Calu3 (cell line): Measurements from ENCODE around the gene ADAM19. TPM values are rescaled to one million over a fixed set of nuclear protein-coding genes. Genes with fewer than 3 reads are reported as not detected.

ENCODE experiments used
- BruUV-seq: library from RNA; stranded (reverse); fragments of 400-500 nt; replicated peaks from 2 replicates; lab custom pipeline; 2021; lab: Mats Ljungman, UMichigan
- CTCF ChIA-PET: fragments of 300-600 bp; sonication (Branson Sonifier 250); formaldehyde crosslinking; loops from one replicate; lab custom pipeline; 2022; ENCODE audit warnings: antibody characterized with exemption; lab: Charles Lee
- DNase-seq: peaks from one replicate; pipeline ENCODE4 v3.0.0; 2022
- H3K27ac Mint-ChIP-seq: one replicate; pipeline ENCODE4 v1.8.0; 2022; ENCODE audit warnings: mixed read lengths; ENCODE audit not compliant: unreplicated experiment
- H3K27me3 Mint-ChIP-seq: one replicate; pipeline ENCODE4 v1.8.0; 2022; ENCODE audit warnings: mixed read lengths; ENCODE audit not compliant: unreplicated experiment
- H3K36me3 Mint-ChIP-seq: one replicate; pipeline ENCODE4 v1.8.0; 2022; ENCODE audit warnings: mild to moderate bottlenecking, moderate library complexity, mixed read lengths; ENCODE audit not compliant: insufficient read depth, unreplicated experiment
- H3K4me1 Mint-ChIP-seq: one replicate; pipeline ENCODE4 v1.8.0; 2022; ENCODE audit warnings: mild to moderate bottlenecking, low read depth, mixed read lengths; ENCODE audit not compliant: unreplicated experiment
- H3K4me3 Mint-ChIP-seq: one replicate; pipeline ENCODE4 v1.8.0; 2022; ENCODE audit warnings: mild to moderate bottlenecking, low read depth, moderate library complexity, mixed read lengths; ENCODE audit not compliant: unreplicated experiment
- H3K9me3 Mint-ChIP-seq: one replicate; pipeline ENCODE4 v1.8.0; 2022; ENCODE audit warnings: low read depth, mixed read lengths; ENCODE audit not compliant: unreplicated experiment
- intact Hi-C: fragments of 100-400 bp; cut with micrococcal nuclease; formaldehyde crosslinking; loops from one replicate; pipeline ENCODE4 v1.10.0; 2022; ENCODE audit not compliant: unreplicated experiment
- total RNA-seq: library from RNA; stranded (reverse); gene quantifications from 2 replicates; pipeline ENCODE4 v1.2.3, GENCODE V29; 2022
- TF ChIP-seq, protein P1 (sequence below): fragments of 200-600 bp; IDR thresholded peaks from one replicate; pipeline ENCODE4 v1.8.0; 2022; ENCODE audit warnings: antibody characterized with exemption; ENCODE audit not compliant: unreplicated experiment

ADAM19 gene
- total RNA-seq, 1 experiment from 2014 or later = 16.2 TPM

DNA sequence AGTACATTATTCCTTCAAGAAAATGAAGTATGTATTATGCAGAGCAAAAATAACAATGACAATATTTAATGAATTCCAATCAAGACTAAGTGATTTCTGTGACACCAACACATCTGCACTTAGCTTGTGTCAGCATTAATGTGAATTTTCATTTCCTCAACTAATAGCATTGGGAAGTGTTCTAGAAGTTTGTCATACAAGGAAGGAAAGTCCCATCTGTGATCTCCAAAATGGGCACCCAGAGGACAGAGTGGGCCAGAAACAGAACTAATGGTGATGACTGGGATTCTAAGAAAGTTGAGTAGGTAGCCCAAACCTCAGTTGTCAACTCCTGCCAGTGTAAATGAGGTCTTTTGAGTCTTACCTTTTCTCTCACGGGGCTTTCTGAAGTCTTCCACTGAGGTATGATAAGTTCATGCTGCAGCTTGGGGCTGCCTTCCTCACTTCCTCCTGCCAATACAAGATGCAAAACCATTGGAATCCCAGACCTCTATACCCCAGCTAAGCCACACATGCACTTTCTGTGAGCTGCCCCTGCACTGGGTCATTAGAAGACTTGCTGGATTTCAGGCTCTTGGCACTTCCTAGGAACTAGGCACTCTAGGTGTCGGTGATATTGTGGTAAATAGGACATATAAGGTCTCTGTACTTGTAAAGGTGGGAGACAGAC, 4.9 kb downstream of the ADAM19 start:
- H3K9me3 Mint-ChIP-seq = no peaks in the 10 kb centered on the region
- H3K27ac Mint-ChIP-seq = no peak overlapping the region
- no TSS peak for BruUV-seq
- H3K4me3 Mint-ChIP-seq = no peak overlapping the region
- CTCF ChIA-PET = no interaction called here
- no peak for DNase-seq
- H3K36me3 Mint-ChIP-seq = peaks cover 22% of the 10 kb centered on the region
- no peaks in the 10 kb centered on the region for H3K27me3 Mint-ChIP-seq
- peaks cover 8% of the 10 kb centered on the region for H3K4me1 Mint-ChIP-seq
- intact Hi-C loops = loop anchor here (5.0 kb wide), 1 partner anchor 97 kb away; no protein-coding TSS in a partner anchor
- TF ChIP-seq, protein P1, sequence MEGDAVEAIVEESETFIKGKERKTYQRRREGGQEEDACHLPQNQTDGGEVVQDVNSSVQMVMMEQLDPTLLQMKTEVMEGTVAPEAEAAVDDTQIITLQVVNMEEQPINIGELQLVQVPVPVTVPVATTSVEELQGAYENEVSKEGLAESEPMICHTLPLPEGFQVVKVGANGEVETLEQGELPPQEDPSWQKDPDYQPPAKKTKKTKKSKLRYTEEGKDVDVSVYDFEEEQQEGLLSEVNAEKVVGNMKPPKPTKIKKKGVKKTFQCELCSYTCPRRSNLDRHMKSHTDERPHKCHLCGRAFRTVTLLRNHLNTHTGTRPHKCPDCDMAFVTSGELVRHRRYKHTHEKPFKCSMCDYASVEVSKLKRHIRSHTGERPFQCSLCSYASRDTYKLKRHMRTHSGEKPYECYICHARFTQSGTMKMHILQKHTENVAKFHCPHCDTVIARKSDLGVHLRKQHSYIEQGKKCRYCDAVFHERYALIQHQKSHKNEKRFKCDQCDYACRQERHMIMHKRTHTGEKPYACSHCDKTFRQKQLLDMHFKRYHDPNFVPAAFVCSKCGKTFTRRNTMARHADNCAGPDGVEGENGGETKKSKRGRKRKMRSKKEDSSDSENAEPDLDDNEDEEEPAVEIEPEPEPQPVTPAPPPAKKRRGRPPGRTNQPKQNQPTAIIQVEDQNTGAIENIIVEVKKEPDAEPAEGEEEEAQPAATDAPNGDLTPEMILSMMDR = no peak

DNA sequence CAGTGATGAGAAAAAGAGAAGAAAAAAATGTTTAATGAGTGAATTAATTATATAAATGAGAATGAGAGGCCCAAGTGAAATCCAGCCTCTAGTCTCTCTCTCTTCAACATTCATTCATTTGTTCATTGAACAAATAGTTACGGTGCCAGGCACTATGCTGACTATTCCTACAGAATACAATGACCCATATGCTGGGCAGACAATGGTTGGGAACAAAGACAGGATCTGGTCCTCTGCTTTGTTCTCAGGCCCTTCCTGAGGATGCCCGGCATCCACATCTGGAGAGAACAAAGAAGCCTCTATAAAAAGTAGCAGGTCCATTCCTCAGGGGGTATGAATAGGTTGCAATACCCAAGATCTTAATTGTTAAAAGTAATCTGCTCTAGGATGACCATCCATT, 6.9 kb downstream of the ADAM19 start:
- TF ChIP-seq, protein P1 = no peak
- no peaks in the 10 kb centered on the region for H3K9me3 Mint-ChIP-seq
- BruUV-seq = no TSS peak
- H3K36me3 Mint-ChIP-seq = peaks cover 8% of the 10 kb centered on the region
- intact Hi-C loops = no loop called here
- H3K27me3 Mint-ChIP-seq = no peaks in the 10 kb centered on the region
- no peak for DNase-seq
- CTCF ChIA-PET = no interaction called here
- H3K4me3 Mint-ChIP-seq = no peak overlapping the region
- H3K27ac Mint-ChIP-seq = no peak overlapping the region
- peaks cover 20% of the 10 kb centered on the region for H3K4me1 Mint-ChIP-seq

DNA sequence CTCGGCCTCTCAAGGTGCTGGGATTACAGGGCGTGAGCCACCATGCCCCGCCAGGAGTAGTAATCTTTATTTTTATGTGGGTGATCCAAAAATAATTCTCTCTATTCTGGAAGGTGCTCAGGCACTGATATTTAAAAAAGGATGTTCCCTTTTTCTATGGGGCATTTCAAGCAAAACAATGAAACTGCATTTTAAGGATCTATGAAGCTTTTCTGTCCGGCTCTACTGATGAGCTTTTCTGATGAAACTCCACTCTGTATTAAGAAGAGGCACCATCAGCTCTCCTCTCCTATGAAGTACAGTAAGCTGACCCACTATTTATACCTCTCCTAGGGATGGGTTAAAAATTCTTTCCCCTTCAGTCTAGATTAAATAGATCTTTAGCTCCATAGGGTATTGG, 7.4 kb downstream of the ADAM19 start:
- Mint-ChIP-seq H3K4me1 (peaks cover 20% of the 10 kb centered on the region), H3K27ac (no peak overlapping the region), H3K36me3 (peaks cover 5% of the 10 kb centered on the region), H3K4me3 (no peak overlapping the region), H3K9me3 (no peaks in the 10 kb centered on the region), H3K27me3 (no peaks in the 10 kb centered on the region)
- BruUV-seq = no TSS peak
- CTCF ChIA-PET = no interaction called here
- TF ChIP-seq, protein P1 = no peak
- intact Hi-C loops = no loop called here
- no peak for DNase-seq

DNA sequence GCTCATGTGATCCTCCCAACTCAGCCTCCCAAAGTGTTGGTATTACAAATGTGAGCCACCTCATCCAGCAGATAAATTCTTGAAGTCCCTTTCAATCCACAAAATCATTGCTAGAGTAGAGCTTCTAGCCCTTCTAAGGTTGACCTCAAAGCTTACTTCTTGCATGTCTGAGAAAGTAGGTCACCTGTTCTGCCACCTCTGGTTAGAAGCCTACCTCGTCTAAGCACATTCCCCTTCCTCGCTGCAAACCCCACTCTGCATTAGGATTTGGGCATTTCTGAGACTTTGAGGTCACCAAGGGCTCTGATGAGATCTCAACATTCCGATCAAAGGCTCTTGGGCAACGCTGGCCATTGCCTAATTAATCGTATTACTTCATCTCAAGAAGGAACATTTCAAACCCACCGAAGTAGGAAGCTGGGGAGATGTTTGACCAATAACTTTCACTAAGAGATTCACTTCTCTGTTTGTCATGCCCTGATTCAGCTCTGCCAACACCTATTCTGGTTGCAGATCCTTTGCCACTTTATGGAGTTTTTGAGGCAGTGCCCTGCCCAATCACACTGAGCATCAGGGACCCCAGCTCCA, 8.6 kb downstream of the ADAM19 start:
- Mint-ChIP-seq H3K27me3 (no peaks in the 10 kb centered on the region), H3K27ac (no peak overlapping the region), H3K9me3 (no peaks in the 10 kb centered on the region), H3K4me3 (no peak overlapping the region), H3K4me1 (peaks cover 20% of the 10 kb centered on the region), H3K36me3 (peaks cover 5% of the 10 kb centered on the region)
- TF ChIP-seq, protein P1 = no peak
- DNase-seq = no peak
- CTCF ChIA-PET = no interaction called here
- intact Hi-C loops = no loop called here
- no TSS peak for BruUV-seq
